T1000 (cell line): ENCODE data around the gene CTRB1.
"Not testable (repeated sequence)": the region's sequence is repeated elsewhere in the genome, so short reads cannot be mapped to it uniquely, and the experiment has no call there.

Experiments
- DNase-seq: peaks from one replicate; lab custom pipeline; 2025; ENCODE audit warnings: mixed read lengths; lab: John Stamatoyannopoulos, UW

Gene CTRB1

GRCh38 chr16:75272629-75273028 lies 53.8 kb downstream of the CTRB1 start:
- DNase-seq: not testable (repeated sequence)

GRCh38 chr16:75273054-75273925 lies 54.5 kb downstream of the CTRB1 start:
- DNase-seq: no peak
